ENCODE results near the gene ADM2. TPM values are rescaled to one million over a fixed set of nuclear protein-coding genes. Genes with fewer than 3 reads are reported as not detected.

The ADM2 gene
- total and polyA plus RNA-seq, 2 of the 13 experiments (the other 11 are each of a cell fraction or from before 2014, with no cell fraction given): 1.2 to 3.0 TPM

GRCh38 chr22:50527921-50528681 lies 46.8 kb downstream of the ADM2 start (continued):
- TF ChIP-seq ZNF281 (CRISPR knock-in tag; IDR thresholded peaks at IDR 0.05; ENCODE audit: borderline replicate concordance): peak; percentile 71; the same call in 1 of the 2 replicates

- ChIA-PET POLR2A (interaction anchor here (0.9 to 2.5 kb wide), 8 partner anchors 9 to 171 kb away, joined by 3 to 10 read pairs (median 6); partner anchors contain the start of genes KLHDC7B, LMF2, NCAPH2 and SYCE3), CTCF (ENCODE audit: low intra/inter-chr PET ratio, low total read pairs) (no interaction called here)
- Histone ChIP-seq H4K20me1 (ENCODE audit: insufficient read depth, low read length) (peaks cover 8% of the 10 kb centered on the region), H3K4me1 (ENCODE audit: insufficient read depth, low read length) (peaks cover 72% of the 10 kb centered on the region), H3K9ac (ENCODE audit: insufficient read depth, low read depth, low read length) (no peak overlapping the region), H3K36me3 (replicated peaks in 1 of 2; ENCODE audit: control insufficient read depth in 1 of 2, insufficient read depth in 2 of 2, low read length in 2 of 2) (no peaks in the 10 kb centered on the region), H2AFZ (ENCODE audit: low read length) (no peak overlapping the region), H3K9me3 (ENCODE audit: low read length) (no peaks in the 10 kb centered on the region), H3K27me3 (ENCODE audit: control insufficient read depth in 1 of 2, insufficient read depth in 2 of 2, low read length in 2 of 2) (0 out of 5 replicates have a peak, but pooled peaks cover 0 to 4% of the 10 kb centered on the region in 2 experiments), H3K4me3 (replicated peaks in 1 of 3; ENCODE audit: insufficient read depth in 1 of 3, low read depth in 2 of 3, low read length in 3 of 3) (no peak overlapping the region; a peak in 1 of 6 replicates), H3K79me2 (ENCODE audit: insufficient read depth, low read length) (peaks cover 14% of the 10 kb centered on the region), H3K27ac (ENCODE audit: extremely low read length, insufficient read depth, low read length) (no peak overlapping the region), H3K4me2 (ENCODE audit: low read depth, low read length) (no peak overlapping the region)
- ATAC-seq (no peak), FAIRE-seq (no peak), DNase-seq (ENCODE audit: low spot score) (no peak)
- 59% methylated on average over 3 of the region's 15 CpGs for WGBS (ENCODE audit: low lambda C conversion rate)
- intact Hi-C loops (cut with micrococcal nuclease; ENCODE audit: unreplicated experiment): loop anchor here (5.0 kb wide), 1 partner anchor 33 kb away; the partner anchor contains the start of gene SYCE3
- in situ Hi-C loops (cut with HindIII; ENCODE audit: extremely low pct_ligation_motif_present, low pct_unique_long_range_greater_than_20kb): no loop called here
- no TSS peak for BruUV-seq (replicated peaks)
- peak; percentile 50; the same call in 1 of the 2 replicates for TF ChIP-seq HOXA3 (CRISPR knock-in tag; IDR thresholded peaks at IDR 0.05)
- TF ChIP-seq PRMT3 (CRISPR knock-in tag; IDR thresholded peaks at IDR 0.05; ENCODE audit: borderline replicate concordance, low read depth): peak; percentile 88
- TF ChIP-seq ZNF670 (CRISPR knock-in tag; IDR thresholded peaks at IDR 0.05; ENCODE audit: borderline replicate concordance): no peak
- TF ChIP-seq XRCC5 (optimal IDR thresholded peaks at IDR 0.05; ENCODE audit: low read length): no peak
- TF ChIP-seq POLR2AphosphoS5 (IDR thresholded peaks at IDR 0.05; ENCODE audit: low read depth, low read length): peak; percentile 4; the same call in 1 of the 2 replicates
- peak; percentile 45; the same call in 1 of the 2 replicates for TF ChIP-seq ZNF607 (CRISPR knock-in tag; IDR thresholded peaks at IDR 0.05; ENCODE audit: borderline replicate concordance)
- TF ChIP-seq NCOA5 (CRISPR knock-in tag; IDR thresholded peaks at IDR 0.05): 0 out of 2 replicates have a peak, but pooled peaks have one; percentile 83
Measured at GRCh38 chr22:50528682-50529415, 47.5 kb downstream of the ADM2 start.

Data from HepG2 (cell line).